Stimulated activated CD4-positive, alpha-beta T cell treated with anti-CD3 and anti-CD28 coated beads, Interleukin-4, amount 100 ng/mL, for 4 hours (primary cell): ENCODE data around the gene PRICKLE3.
"Not testable (repeated sequence)": the region's sequence is repeated elsewhere in the genome, so short reads cannot be mapped to it uniquely, and the experiment has no call there.

ENCODE experiments used
- DNase-seq, 2 experiments: peaks; one replicate each; pipeline ENCODE4 v3.0.0-alpha.2; 2020

The PRICKLE3 gene

DNA sequence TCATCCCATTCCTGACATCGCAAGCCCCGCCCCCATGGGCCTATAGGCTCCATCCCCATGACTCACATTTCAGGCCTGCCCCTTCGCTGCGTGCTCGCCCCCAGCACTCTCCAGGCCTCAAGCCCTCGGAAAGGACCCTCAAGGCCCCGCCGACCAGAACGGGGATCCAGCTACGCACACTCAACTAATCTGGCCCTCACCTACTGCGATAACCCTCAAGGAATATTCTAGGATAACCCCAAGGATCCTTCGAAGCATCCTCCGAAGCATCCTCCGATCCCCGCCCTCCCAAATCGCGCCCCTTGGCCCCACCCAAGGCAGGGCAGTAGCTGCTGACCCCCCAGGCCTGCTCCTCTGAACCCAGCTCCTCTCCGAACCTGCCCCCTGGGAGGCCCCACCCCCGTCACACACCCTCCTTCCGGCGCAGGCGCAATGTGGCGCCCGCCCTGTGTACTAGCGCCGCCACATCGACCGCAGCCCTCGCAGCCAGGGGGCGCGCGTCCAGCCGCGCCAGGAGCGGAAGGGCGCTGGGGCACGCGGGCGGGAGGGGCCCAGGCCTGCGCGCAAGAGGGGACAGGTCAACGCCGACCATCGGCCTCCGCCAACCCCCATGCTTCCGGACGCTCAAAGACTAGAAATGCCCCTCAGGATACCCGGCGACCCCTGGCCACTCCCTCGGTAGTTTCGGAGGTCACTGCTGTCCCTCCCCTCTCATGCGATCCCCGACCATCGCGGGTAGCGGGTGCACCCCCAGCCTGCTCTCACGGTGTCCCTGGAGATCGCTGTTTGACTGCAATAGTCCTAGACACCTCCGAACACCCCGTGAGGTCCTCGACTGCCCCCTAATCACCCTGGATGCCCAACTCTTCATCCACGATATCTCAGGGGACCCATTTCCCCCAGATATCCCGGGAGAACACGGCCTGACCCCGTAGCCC lies 30.0 kb downstream of the PRICKLE3 start:
- peak; percentile 80 to 83 for DNase-seq

DNA sequence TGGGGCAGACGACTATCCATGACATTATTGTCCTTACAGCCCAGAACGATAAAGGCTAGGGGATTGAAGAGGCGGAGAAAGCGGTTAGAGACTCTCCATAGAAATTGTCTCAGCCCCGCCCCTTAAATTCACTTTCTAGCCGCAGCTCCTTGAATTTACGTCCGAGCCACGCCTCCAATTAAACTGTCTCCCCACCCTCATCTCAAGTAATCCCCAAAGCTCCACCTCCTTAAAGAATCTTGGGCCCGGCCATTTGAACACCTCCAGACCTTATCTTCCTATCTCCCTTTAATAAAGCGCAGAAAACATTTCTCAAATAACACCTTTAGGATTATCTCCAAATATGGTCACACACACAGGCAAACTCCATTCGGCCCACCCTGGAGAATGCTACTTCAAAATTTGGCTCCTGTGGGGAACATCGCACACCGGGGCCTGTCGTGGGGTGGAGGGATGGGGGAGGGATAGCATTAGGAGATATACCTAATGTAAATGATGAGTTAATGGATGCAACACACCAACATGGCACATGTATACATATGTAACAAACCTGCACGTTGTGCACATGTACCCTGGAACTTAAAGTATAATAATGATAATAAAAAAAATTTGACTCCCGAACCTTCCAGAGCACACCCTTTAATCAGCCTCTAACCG lies 30.8 kb downstream of the PRICKLE3 start:
- DNase-seq, result peak in 1 of 2 experiments; percentile 21

- no peak for DNase-seq
Measured at GRCh38 chrX:49153467-49153866, 32.7 kb downstream of the PRICKLE3 start.

- DNase-seq, result not testable (repeated sequence)
Measured at GRCh38 chrX:49149291-49149690, 36.9 kb downstream of the PRICKLE3 start.

- DNase-seq, result not testable (repeated sequence)
Measured at GRCh38 chrX:49148390-49149100, 37.6 kb downstream of the PRICKLE3 start.

- no peak for DNase-seq
Measured at GRCh38 chrX:49147936-49148335, 38.2 kb downstream of the PRICKLE3 start.

- no peak for DNase-seq
Measured at GRCh38 chrX:49147282-49147681, 38.9 kb downstream of the PRICKLE3 start.

DNA sequence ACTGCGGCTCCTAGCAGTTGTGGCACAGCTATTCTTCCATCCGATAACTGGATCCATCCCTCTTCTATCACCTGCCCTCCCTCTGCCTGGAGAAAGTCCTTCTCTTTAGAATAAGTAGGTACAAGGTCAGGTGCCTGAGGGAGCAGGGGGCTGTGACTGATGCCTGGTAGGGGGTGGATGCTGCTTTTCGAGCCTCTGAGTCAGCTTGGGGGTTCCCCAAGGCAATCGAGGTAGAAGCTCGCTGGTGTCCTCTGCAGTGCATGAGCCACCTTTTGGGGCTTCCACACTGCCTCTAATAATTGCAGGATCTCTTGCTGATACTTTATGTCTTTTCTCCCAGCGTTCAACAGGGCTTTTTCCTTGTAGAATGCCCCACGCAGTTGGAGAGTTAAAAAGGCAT lies 43.0 kb downstream of the PRICKLE3 start:
- DNase-seq, result peak in 1 of 2 experiments; percentile 5

DNA sequence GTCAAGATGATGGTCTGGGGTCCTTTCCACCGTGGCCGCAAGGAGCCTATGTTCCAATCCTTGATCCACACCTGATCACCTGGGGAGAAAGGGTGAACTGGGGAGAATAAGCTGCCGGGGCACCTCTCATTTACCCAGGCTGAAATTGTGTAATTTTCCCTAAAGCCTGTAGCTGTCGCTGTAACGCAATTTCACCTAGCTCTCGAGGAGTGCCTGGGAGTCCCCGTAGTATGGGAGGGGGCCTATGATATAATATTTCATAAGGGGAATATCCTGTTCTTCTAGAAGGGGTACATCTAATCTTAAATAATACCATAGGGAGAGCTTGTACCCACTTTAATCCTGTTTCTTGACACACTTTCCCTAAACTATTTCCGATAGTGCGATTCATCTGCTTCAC lies 43.9 kb downstream of the PRICKLE3 start:
- not testable (repeated sequence) for DNase-seq

- DNase-seq, result no peak
Measured at GRCh38 chrX:49139713-49140112, 46.5 kb downstream of the PRICKLE3 start.

DNA sequence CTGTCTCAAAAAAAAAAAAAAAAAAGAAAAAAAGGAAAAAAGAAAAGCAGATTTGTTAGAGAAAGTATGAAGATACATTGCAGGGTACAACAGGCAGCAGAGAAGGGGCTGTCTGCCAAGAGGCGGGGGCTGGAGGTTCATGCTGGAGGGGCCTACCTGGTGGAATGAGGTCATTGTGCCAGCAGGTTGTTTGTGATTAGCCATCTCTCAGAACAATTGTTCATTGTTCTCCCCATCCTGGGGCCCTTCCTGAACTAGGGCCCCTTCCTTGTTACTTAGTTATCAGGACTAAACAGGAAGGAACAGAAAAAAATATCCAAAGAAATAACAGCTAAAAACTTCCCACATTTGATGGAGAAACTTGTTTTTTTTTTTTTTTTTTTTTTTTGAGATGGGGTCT lies 48.7 kb downstream of the PRICKLE3 start:
- no peak for DNase-seq

DNA sequence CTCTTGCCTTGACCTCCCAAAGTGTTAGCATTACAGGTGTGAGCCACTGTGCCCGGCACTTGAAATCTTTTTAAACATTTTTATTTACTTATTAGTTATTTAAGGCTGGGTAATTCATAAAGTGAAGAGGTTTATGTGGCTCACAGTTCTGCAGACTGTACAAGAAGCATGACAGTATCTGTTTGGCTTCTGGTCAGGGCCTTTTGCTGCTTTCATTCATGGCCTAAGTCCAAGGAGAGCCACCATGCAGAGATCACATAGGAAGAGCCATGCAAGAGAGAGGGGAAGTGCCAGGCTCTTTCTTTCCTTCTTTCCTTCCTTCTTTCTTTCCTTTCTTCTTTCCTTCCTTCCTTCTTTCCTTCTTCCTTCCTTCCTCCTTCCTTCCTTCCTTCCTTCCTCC lies 52.4 kb downstream of the PRICKLE3 start:
- no peak for DNase-seq

GRCh38 chrX:49132275-49132674 lies 53.9 kb downstream of the PRICKLE3 start:
- DNase-seq, result not testable (repeated sequence)

GRCh38 chrX:49129427-49129826 lies 56.7 kb downstream of the PRICKLE3 start:
- DNase-seq, result no peak

GRCh38 chrX:49127742-49128258 lies 58.4 kb downstream of the PRICKLE3 start:
- DNase-seq, result not testable (repeated sequence)
